Bronchial epithelial cell (primary cell): ENCODE data around the gene P3H2. TPM values are rescaled to one million over a fixed set of nuclear protein-coding genes. Genes with fewer than 3 reads are reported as not detected.

Experiments used
- DNase-seq: peaks from one replicate; pipeline ENCODE4 v3.0.0-alpha.2; 2010; ENCODE audit warnings: low read depth
- FAIRE-seq: peaks from 2 replicates; lab custom pipeline; 2011; peaks lifted over from hg19 to GRCh38; lab: Jason Lieb, UNC
- H3K27me3 ChIP-seq: 2 replicates; pipeline ENCODE4 v1.5.1; 2011; ENCODE audit warnings: low read length; ENCODE audit not compliant: control insufficient read depth, insufficient read depth
- H3K36me3 ChIP-seq: 2 replicates; pipeline ENCODE4 v1.5.1; 2011; ENCODE audit warnings: low read length; ENCODE audit not compliant: control insufficient read depth, insufficient read depth
- H3K4me3 ChIP-seq: 2 replicates; pipeline ENCODE4 v1.5.1; 2011; ENCODE audit warnings: mild to moderate bottlenecking, low read depth, low read length, control low read depth
- CTCF ChIP-seq: IDR thresholded peaks from 2 replicates; pipeline ENCODE4 v1.5.1; 2011; ENCODE audit warnings: mild to moderate bottlenecking, moderate library complexity, low read length, control low read depth, inconsistent platforms; ENCODE audit not compliant: insufficient read depth, severe bottlenecking
- total RNA-seq: library from RNA; depleted of rRNA; stranded (reverse); fragments of >200 nt; gene quantifications from 2 replicates; pipeline ENCODE4 v1.2.1, GENCODE V29; 2014

P3H2 gene
- total RNA-seq, 1 donor from 2014 or later = 7.6 TPM

GRCh38 chr3:189944285-189945145 lies 176.2 kb downstream of the P3H2 start:
- no peaks in the 10 kb centered on the region for H3K36me3 ChIP-seq
- TF ChIP-seq CTCF = no peak
- no peaks in the 10 kb centered on the region for H3K27me3 ChIP-seq
- peak; percentile 97 for FAIRE-seq
- no peak overlapping the region for H3K4me3 ChIP-seq
- peak; percentile 93 for DNase-seq

GRCh38 chr3:189942948-189943347 lies 177.7 kb downstream of the P3H2 start:
- H3K4me3 ChIP-seq = no peak overlapping the region
- DNase-seq = no peak
- TF ChIP-seq CTCF = no peak

GRCh38 chr3:189941679-189942078 lies 179.0 kb downstream of the P3H2 start:
- no peak for FAIRE-seq
- no peaks in the 10 kb centered on the region for H3K27me3 ChIP-seq
- H3K36me3 ChIP-seq = no peaks in the 10 kb centered on the region
- TF ChIP-seq CTCF = no peak
- H3K4me3 ChIP-seq = no peak overlapping the region
- peak; percentile 94 for DNase-seq

More at GRCh38 chr3:189942948-189943347, 177.7 kb downstream of the P3H2 start:
- no peak for FAIRE-seq
- Histone ChIP-seq H3K36me3 (no peaks in the 10 kb centered on the region), H3K27me3 (no peaks in the 10 kb centered on the region)

- Histone ChIP-seq H3K4me3 (no peak overlapping the region), H3K27me3 (no peaks in the 10 kb centered on the region), H3K36me3 (no peaks in the 10 kb centered on the region)
- DNase-seq = no peak
- no peak for FAIRE-seq
- no peak for TF ChIP-seq CTCF
Measured at GRCh38 chr3:189941125-189941524, 179.6 kb downstream of the P3H2 start.

- no peaks in the 10 kb centered on the region for H3K27me3 ChIP-seq
- no peak for TF ChIP-seq CTCF
- FAIRE-seq (peak; percentile 100), DNase-seq (peak; percentile 100)
- no peak overlapping the region for H3K4me3 ChIP-seq
- no peaks in the 10 kb centered on the region for H3K36me3 ChIP-seq
Measured at GRCh38 chr3:189937302-189938127, 183.2 kb downstream of the P3H2 start.
